GM10266 (cell line): ENCODE data around the gene MS4A18.
"Not testable (repeated sequence)": the region's sequence is repeated elsewhere in the genome, so short reads cannot be mapped to it uniquely, and the experiment has no call there.

Source experiments
- DNase-seq: peaks from one replicate; pipeline ENCODE4 v3.0.0; 2012; ENCODE audit errors: extremely low spot score
- TF ChIP-seq, protein P1 (sequence below): IDR thresholded peaks from 2 replicates; pipeline ENCODE4 v1.5.1; 2012; ENCODE audit warnings: mild to moderate bottlenecking, low read depth; ENCODE audit not compliant: control insufficient read depth, insufficient read depth; ENCODE audit errors: missing control alignments

MS4A18 gene

DNA sequence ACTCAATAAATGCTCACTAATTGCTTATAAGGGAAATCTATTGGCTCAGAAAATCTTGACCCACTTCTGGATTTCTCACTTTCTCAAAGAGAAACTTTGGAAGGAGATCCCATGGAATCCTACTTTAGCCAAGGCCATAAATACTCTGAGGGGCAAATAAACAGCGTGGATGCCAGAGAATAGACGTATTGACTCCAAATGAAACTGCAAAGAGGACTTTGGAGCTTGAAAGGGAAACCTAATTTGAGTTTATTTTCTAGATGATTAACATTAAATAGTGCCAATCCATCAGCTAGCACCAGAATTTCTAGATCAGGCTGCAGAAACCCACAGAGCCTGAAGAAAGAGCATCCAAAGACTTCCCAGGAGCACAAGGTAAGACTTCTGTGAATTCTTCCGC, at the start of gene MS4A18:
TSS of gene MS4A18 (plus strand) at position 301 of the 400 bp plus-strand sequence.
- no peak for DNase-seq
- TF ChIP-seq, protein P1, sequence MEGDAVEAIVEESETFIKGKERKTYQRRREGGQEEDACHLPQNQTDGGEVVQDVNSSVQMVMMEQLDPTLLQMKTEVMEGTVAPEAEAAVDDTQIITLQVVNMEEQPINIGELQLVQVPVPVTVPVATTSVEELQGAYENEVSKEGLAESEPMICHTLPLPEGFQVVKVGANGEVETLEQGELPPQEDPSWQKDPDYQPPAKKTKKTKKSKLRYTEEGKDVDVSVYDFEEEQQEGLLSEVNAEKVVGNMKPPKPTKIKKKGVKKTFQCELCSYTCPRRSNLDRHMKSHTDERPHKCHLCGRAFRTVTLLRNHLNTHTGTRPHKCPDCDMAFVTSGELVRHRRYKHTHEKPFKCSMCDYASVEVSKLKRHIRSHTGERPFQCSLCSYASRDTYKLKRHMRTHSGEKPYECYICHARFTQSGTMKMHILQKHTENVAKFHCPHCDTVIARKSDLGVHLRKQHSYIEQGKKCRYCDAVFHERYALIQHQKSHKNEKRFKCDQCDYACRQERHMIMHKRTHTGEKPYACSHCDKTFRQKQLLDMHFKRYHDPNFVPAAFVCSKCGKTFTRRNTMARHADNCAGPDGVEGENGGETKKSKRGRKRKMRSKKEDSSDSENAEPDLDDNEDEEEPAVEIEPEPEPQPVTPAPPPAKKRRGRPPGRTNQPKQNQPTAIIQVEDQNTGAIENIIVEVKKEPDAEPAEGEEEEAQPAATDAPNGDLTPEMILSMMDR = no peak

DNA sequence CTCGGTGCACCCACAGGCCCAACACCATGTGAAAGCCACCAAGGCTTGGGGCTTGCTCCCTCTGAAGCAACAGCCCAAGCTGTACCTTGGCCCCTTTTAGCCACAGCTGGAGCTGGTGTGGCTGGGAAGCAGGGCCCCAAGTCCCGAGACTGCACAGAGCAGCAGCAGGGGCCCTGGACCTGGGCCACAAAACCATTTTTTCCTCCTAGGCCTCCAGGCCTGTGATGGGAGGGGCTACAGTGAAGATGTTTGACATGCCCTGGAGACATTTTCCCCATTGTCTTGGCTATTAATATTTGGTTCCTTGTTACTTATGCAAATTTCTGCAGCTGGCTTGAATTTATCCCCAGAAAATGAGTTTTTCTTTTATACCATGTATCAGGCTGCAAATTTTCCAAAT, 46.3 kb upstream of the MS4A18 start:
- DNase-seq = not testable (repeated sequence)

GRCh38 chr11:60679879-60680278, 44.6 kb upstream of the MS4A18 start:
- TF ChIP-seq, protein P1 = no peak
- no peak for DNase-seq

DNA sequence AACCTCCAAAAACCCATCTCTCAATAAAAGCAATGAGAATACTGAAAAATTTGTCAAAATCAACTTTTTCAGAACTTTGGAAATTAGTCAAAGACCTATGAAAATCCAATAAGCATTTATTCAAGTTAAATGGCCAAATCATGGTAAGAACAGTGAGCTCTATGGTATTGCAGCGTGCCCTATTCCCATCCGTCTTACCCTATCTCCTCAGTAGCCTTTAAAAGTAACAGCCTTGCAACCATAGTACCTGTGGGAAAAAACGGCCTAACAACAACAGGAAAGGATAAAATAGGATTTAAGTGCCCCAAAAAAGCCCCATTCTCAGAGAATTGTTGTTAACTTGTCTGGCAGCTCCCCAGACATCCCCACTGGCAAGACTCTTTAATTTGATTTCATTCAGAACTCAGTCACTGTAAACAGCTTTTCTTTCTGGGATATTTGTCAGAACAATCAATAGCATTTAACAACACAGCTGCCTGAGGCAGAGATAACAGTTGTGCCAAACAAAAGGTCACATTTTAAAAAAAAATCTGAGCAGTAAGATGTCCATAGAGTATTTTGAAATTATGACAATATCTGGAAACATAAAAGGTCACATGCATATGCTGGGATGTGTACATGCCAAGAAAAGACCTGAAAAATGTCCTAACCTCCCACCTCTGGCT, 43.9 kb upstream of the MS4A18 start:
- TF ChIP-seq, protein P1 = no peak
- DNase-seq = no peak

GRCh38 chr11:60684541-60684848, 40.0 kb upstream of the MS4A18 start:
- DNase-seq = not testable (repeated sequence)

- DNase-seq = no peak
- TF ChIP-seq, protein P1 = no peak
These were observed 32.9 kb upstream of the MS4A18 start for GRCh38 chr11:60691661-60692060.

- DNase-seq = no peak
- TF ChIP-seq, protein P1 = no peak
These were observed 25.2 kb upstream of the MS4A18 start, which contains the start of gene MS4A8 for GRCh38 chr11:60699284-60699691. Gene MS4A8, plus strand, starts transcription at chr11:60699612. Its CDS starts 1,249 bp downstream, at chr11:60700861.

DNA sequence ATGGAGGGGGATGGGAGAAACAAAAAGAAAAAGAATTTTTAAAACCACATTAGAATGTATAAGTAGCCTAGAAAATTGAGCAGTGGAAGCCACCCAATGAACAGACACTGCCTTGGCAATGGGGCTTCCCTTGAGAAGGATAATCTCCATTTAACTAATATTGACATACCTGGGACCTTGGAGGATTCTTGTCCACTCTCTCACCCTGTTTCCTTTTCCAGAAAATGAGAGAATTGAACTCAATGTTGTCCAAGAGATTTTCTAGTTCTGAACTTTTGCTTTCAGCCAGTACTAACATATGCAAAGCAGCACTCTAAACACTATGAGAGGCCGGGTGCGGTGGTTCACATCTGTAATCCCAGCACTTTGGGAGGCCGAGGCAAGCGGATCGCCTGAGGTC, 24.6 kb upstream of the MS4A18 start:
- DNase-seq = no peak
- TF ChIP-seq, protein P1 = no peak
